ENCODE results near the gene CDK14. TPM values are rescaled to one million over a fixed set of nuclear protein-coding genes. Genes with fewer than 3 reads are reported as not detected.

CDK14 gene
- total RNA-seq, 6 donors from 2014 or later, result 21.7 to 53.4 (median 37.1) TPM

- WGBS, 2 donors, result 78 to 84% methylated on average over 2 of the region's 2 CpGs
- Histone ChIP-seq H3K4me3 (no peak overlapping the region), H3K9me3 (no peaks in the 10 kb centered on the region), H3K27ac (no peak overlapping the region), H3K27me3 (no peaks in the 10 kb centered on the region), H3K36me3 (no peaks in the 10 kb centered on the region), H3K4me1 (no peaks in the 10 kb centered on the region)
- DNase-seq, result no peak
- no peak for ATAC-seq (ENCODE audit: low FRiP score in 2 of 2)
- TF ChIP-seq POLR2AphosphoS5 (IDR thresholded peaks at IDR 0.05), result no peak
- no peak for TF ChIP-seq EP300 (IDR thresholded peaks at IDR 0.05)
- TF ChIP-seq CTCF (IDR thresholded peaks at IDR 0.05), result no peak
- TF ChIP-seq POLR2A (IDR thresholded peaks at IDR 0.05), result no peak
These were observed 429.8 kb downstream of the CDK14 start for GRCh38 chr7:91025906-91026390.

GRCh38 chr7:91029688-91030087, 433.6 kb downstream of the CDK14 start:
- ATAC-seq (ENCODE audit: low FRiP score in 2 of 2), result no peak

GRCh38 chr7:91030680-91031380, 434.7 kb downstream of the CDK14 start:
- Histone ChIP-seq H3K4me3 (no peak overlapping the region), H3K4me1 (no peaks in the 10 kb centered on the region), H3K27ac (no peak overlapping the region), H3K27me3 (no peaks in the 10 kb centered on the region), H3K36me3 (no peaks in the 10 kb centered on the region), H3K9me3 (no peaks in the 10 kb centered on the region)
- ATAC-seq (ENCODE audit: low FRiP score in 2 of 2), result no peak
- WGBS, 2 donors, result 73 to 85% methylated on average over 5 of the region's 5 CpGs
- no peak for DNase-seq
- TF ChIP-seq EP300 (IDR thresholded peaks at IDR 0.05), result no peak
- TF ChIP-seq CTCF (IDR thresholded peaks at IDR 0.05), result no peak
- no peak for TF ChIP-seq POLR2A (IDR thresholded peaks at IDR 0.05)
- TF ChIP-seq POLR2AphosphoS5 (IDR thresholded peaks at IDR 0.05), result no peak

More at GRCh38 chr7:91029688-91030087, 433.6 kb downstream of the CDK14 start:
- TF ChIP-seq POLR2A (IDR thresholded peaks at IDR 0.05), result no peak
- no peak for TF ChIP-seq EP300 (IDR thresholded peaks at IDR 0.05)
- no peak for TF ChIP-seq CTCF (IDR thresholded peaks at IDR 0.05)
- TF ChIP-seq POLR2AphosphoS5 (IDR thresholded peaks at IDR 0.05), result no peak
- Histone ChIP-seq H3K4me3 (no peak overlapping the region), H3K36me3 (no peaks in the 10 kb centered on the region), H3K27ac (no peak overlapping the region), H3K9me3 (no peaks in the 10 kb centered on the region), H3K4me1 (no peaks in the 10 kb centered on the region), H3K27me3 (no peaks in the 10 kb centered on the region)
- no peak for DNase-seq

GRCh38 chr7:91031757-91032156, 435.6 kb downstream of the CDK14 start:
- no peak for TF ChIP-seq POLR2A (IDR thresholded peaks at IDR 0.05)
- no peak for TF ChIP-seq CTCF (IDR thresholded peaks at IDR 0.05)
- no peak for TF ChIP-seq POLR2AphosphoS5 (IDR thresholded peaks at IDR 0.05)
- no peak for TF ChIP-seq EP300 (IDR thresholded peaks at IDR 0.05)
- Histone ChIP-seq H3K27ac (no peak overlapping the region), H3K4me1 (no peaks in the 10 kb centered on the region), H3K36me3 (no peaks in the 10 kb centered on the region), H3K4me3 (no peak overlapping the region), H3K27me3 (no peaks in the 10 kb centered on the region), H3K9me3 (no peaks in the 10 kb centered on the region)
- no peak for ATAC-seq (ENCODE audit: low FRiP score in 2 of 2)
- DNase-seq, result no peak
- 74 to 85% methylated on average over 4 of the region's 4 CpGs for WGBS, 2 donors

GRCh38 chr7:91033574-91033973, 437.5 kb downstream of the CDK14 start:
- TF ChIP-seq POLR2A (IDR thresholded peaks at IDR 0.05), result no peak
- TF ChIP-seq EP300 (IDR thresholded peaks at IDR 0.05), result no peak
- TF ChIP-seq POLR2AphosphoS5 (IDR thresholded peaks at IDR 0.05), result no peak
- TF ChIP-seq CTCF (IDR thresholded peaks at IDR 0.05), result no peak
- WGBS, 2 donors, result 82 to 84% methylated on average over 2 of the region's 2 CpGs
- Histone ChIP-seq H3K4me3 (no peak overlapping the region), H3K36me3 (no peaks in the 10 kb centered on the region), H3K27me3 (no peaks in the 10 kb centered on the region), H3K27ac (no peak overlapping the region), H3K4me1 (no peaks in the 10 kb centered on the region), H3K9me3 (no peaks in the 10 kb centered on the region)
- ATAC-seq (ENCODE audit: low FRiP score in 2 of 2) (no peak), DNase-seq (no peak)

All from upper lobe of left lung (tissue), 6 donors.